Mucosa of descending colon (tissue), 3 donors: ENCODE measurements around the gene SOS1. TPM values are rescaled to one million over a fixed set of nuclear protein-coding genes. Genes with fewer than 3 reads are reported as not detected.

Experiments used
- ATAC-seq: fragments of 200-7000 bp; cut with Tn5 transposase; one replicate; pipeline ENCODE4 v1.9.1; 2020; ENCODE audit warnings: mild to moderate bottlenecking, moderate library complexity
- DNase-seq, 3 donors: peaks; one replicate each; pipeline ENCODE4 v3.0.0-alpha.2; 2020
- H3K36me3 ChIP-seq: fragments of 200-600 bp; one replicate; pipeline ENCODE4 v1.8.0; 2021; ENCODE audit warnings: low read depth, mild to moderate bottlenecking
- H3K4me1 ChIP-seq: fragments of 200-600 bp; one replicate; pipeline ENCODE4 v1.8.0; 2021; ENCODE audit warnings: low read depth, mild to moderate bottlenecking
- H3K4me3 ChIP-seq: fragments of 200-600 bp; one replicate; pipeline ENCODE4 v1.8.0; 2021; ENCODE audit warnings: mild to moderate bottlenecking
- H3K9me3 ChIP-seq: fragments of 200-600 bp; one replicate; pipeline ENCODE4 v1.8.0; 2021; ENCODE audit warnings: mild to moderate bottlenecking
- CTCF ChIP-seq: fragments of 200-600 bp; IDR thresholded peaks from one replicate; pipeline ENCODE4 v1.8.0; 2022; ENCODE audit warnings: antibody characterized with exemption, mild to moderate bottlenecking
- intact Hi-C, 2 donors: fragments of 100-400 bp; cut with DNase I in 1 of 2; cut with micrococcal nuclease in 1 of 2; formaldehyde crosslinking; loops; one replicate each; pipeline versions ENCODE4 v1.11.0 to v1.11.1; 2022; cut with DNase I, micrococcal nuclease
- total RNA-seq, 3 donors: library from RNA; stranded (reverse); fragmentation: NEBNext Ultra II Directional in 2 of 3; extraction: Animal tissue kit (Norgen Biotek cat#: 25700) in 2 of 3; gene quantifications; one replicate each; pipeline versions ENCODE4 v1.2.1 to v1.2.4, GENCODE V29; 2021 to 2023
- donor health status: DM: no; HTN: no; CAD: no; lungs with moderate emphysema.
- donor health status: DM: no; HTN: no; CAD: no.
- donor health status: DM: no; HTN: yes; CAD: no.

The SOS1 gene
- total RNA-seq, 3 donors from 2014 or later: 38.8 to 44.2 (median 39.8) TPM

- no peak for TF ChIP-seq CTCF
- H3K36me3 ChIP-seq: no peaks in the 10 kb centered on the region
- ATAC-seq: no peak
- intact Hi-C loops: no loop called here
- H3K4me3 ChIP-seq: no peak overlapping the region
- no peak for DNase-seq
- no peaks in the 10 kb centered on the region for H3K9me3 ChIP-seq
- H3K4me1 ChIP-seq: no peaks in the 10 kb centered on the region
Measured at GRCh38 chr2:39022642-39023235, 98.1 kb downstream of the SOS1 start.

GRCh38 chr2:39020383-39020782 lies 100.5 kb downstream of the SOS1 start:
- intact Hi-C loops: no loop called here
- no peak overlapping the region for H3K4me3 ChIP-seq
- ATAC-seq (no peak), DNase-seq (no peak)
- H3K9me3 ChIP-seq: no peaks in the 10 kb centered on the region
- TF ChIP-seq CTCF: no peak
- no peaks in the 10 kb centered on the region for H3K4me1 ChIP-seq
- H3K36me3 ChIP-seq: no peaks in the 10 kb centered on the region

- intact Hi-C loops: no loop called here
- H3K36me3 ChIP-seq: no peaks in the 10 kb centered on the region
- H3K9me3 ChIP-seq: no peaks in the 10 kb centered on the region
- TF ChIP-seq CTCF: no peak
- no peaks in the 10 kb centered on the region for H3K4me1 ChIP-seq
- no peak for DNase-seq
- no peak overlapping the region for H3K4me3 ChIP-seq
- ATAC-seq: no peak
Measured at GRCh38 chr2:39018638-39019037, 102.2 kb downstream of the SOS1 start.

GRCh38 chr2:39017334-39017733 lies 103.5 kb downstream of the SOS1 start:
- no peak for DNase-seq
- H3K9me3 ChIP-seq: no peaks in the 10 kb centered on the region
- intact Hi-C loops: no loop called here
- H3K4me1 ChIP-seq: no peaks in the 10 kb centered on the region
- H3K36me3 ChIP-seq: no peaks in the 10 kb centered on the region
- no peak for ATAC-seq
- TF ChIP-seq CTCF: no peak
- H3K4me3 ChIP-seq: no peak overlapping the region

GRCh38 chr2:39015424-39015823 lies 105.4 kb downstream of the SOS1 start:
- Histone ChIP-seq H3K36me3 (no peaks in the 10 kb centered on the region), H3K9me3 (no peaks in the 10 kb centered on the region), H3K4me1 (no peaks in the 10 kb centered on the region), H3K4me3 (no peak overlapping the region)
- ATAC-seq (no peak), DNase-seq (no peak)
- no peak for TF ChIP-seq CTCF
- intact Hi-C loops: no loop called here

- intact Hi-C loops: no loop called here
- no peak for ATAC-seq
- Histone ChIP-seq H3K9me3 (no peaks in the 10 kb centered on the region), H3K4me3 (no peak overlapping the region), H3K4me1 (no peaks in the 10 kb centered on the region), H3K36me3 (no peaks in the 10 kb centered on the region)
- no peak for TF ChIP-seq CTCF
- DNase-seq: no peak
Measured at GRCh38 chr2:39013871-39014270, 107.0 kb downstream of the SOS1 start.
